WI38 (cell line): Measurements from ENCODE around the gene DENND2A.
"Not testable (repeated sequence)": the region's sequence is repeated elsewhere in the genome, so short reads cannot be mapped to it uniquely, and the experiment has no call there.

Experiments used
- H3K4me3 ChIP-seq: 2 replicates; pipeline ENCODE4 v1.5.1; 2011; ENCODE audit warnings: low read depth, mild to moderate bottlenecking, control low read depth, low read length
- CTCF ChIP-seq: IDR thresholded peaks from 2 replicates; pipeline ENCODE4 v1.5.1; 2012; ENCODE audit warnings: low read depth, mild to moderate bottlenecking, control low read depth, low read length

DENND2A gene

GRCh38 chr7:140562926-140563481 is 77.6 kb downstream of the DENND2A start:
- no peak overlapping the region for H3K4me3 ChIP-seq
- no peak for TF ChIP-seq CTCF

- no peak for TF ChIP-seq CTCF
- no peak overlapping the region for H3K4me3 ChIP-seq
These were observed 81.2 kb downstream of the DENND2A start for GRCh38 chr7:140559410-140559809.

- TF ChIP-seq CTCF, result no peak
- H3K4me3 ChIP-seq, result no peak overlapping the region
These were observed 82.6 kb downstream of the DENND2A start for GRCh38 chr7:140557809-140558518.

- no peak for TF ChIP-seq CTCF
- H3K4me3 ChIP-seq, result no peak overlapping the region
These were observed 83.5 kb downstream of the DENND2A start for GRCh38 chr7:140557069-140557468.

GRCh38 chr7:140553236-140553635 is 87.4 kb downstream of the DENND2A start:
- H3K4me3 ChIP-seq, result not testable (repeated sequence)

GRCh38 chr7:140552240-140552679 is 88.4 kb downstream of the DENND2A start:
- H3K4me3 ChIP-seq, result no peak overlapping the region
- no peak for TF ChIP-seq CTCF

- no peak for TF ChIP-seq CTCF
These were observed 89.0 kb downstream of the DENND2A start for GRCh38 chr7:140551355-140552239.

More at GRCh38 chr7:140551355-140552239, 89.0 kb downstream of the DENND2A start:
- no peak overlapping the region for H3K4me3 ChIP-seq
